Stimulated activated CD4-positive, alpha-beta T cell treated with anti-CD3 and anti-CD28 coated beads, Interleukin-15, amount 100 ng/mL, for 48 hours (primary cell): Measurements from ENCODE around the gene TAMALIN.

Experiments used
- DNase-seq, 2 donors: peaks; one replicate each; pipeline ENCODE4 v3.0.0-alpha.2; 2020; ENCODE audit warnings: low read depth in 2 of 2

The TAMALIN gene

GRCh38 chr12:51984657-51985056, 22.1 kb upstream of the TAMALIN start:
- DNase-seq: no peak

DNA sequence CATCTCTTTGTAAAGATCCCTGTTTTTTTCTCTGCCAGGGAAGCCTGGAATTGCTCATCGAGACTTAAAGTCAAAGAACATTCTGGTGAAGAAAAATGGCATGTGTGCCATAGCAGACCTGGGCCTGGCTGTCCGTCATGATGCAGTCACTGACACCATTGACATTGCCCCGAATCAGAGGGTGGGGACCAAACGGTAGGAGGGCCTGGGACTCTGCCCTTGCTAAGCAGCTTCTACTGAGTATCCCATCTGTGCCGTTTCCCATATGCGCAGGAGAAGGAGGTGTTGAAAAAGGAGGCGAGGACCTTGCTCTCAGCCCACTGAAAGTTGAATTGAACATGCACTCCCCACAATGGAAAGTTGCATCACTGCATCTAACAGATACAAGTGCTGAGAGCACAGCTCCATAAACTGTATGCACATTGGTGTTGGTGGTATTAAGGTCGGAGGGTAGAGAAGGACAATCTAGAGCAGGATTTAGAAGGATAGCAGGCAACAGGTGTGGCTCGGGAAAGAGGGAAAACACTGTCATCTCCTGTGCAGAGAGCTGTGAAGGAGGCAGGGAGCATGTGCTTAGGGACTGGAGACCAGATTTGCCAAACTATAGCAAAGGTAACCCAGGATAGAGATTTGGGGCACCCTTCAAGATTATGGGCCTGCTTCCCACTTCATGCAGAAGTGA, 21.5 kb upstream of the TAMALIN start:
- DNase-seq: no peak

- DNase-seq: no peak
These were observed 19.9 kb upstream of the TAMALIN start for GRCh38 chr12:51986834-51987233.

GRCh38 chr12:51992246-51992645, 14.5 kb upstream of the TAMALIN start:
- no peak for DNase-seq

- DNase-seq: no peak
These were observed 12.3 kb upstream of the TAMALIN start for GRCh38 chr12:51994539-51994820.

DNA sequence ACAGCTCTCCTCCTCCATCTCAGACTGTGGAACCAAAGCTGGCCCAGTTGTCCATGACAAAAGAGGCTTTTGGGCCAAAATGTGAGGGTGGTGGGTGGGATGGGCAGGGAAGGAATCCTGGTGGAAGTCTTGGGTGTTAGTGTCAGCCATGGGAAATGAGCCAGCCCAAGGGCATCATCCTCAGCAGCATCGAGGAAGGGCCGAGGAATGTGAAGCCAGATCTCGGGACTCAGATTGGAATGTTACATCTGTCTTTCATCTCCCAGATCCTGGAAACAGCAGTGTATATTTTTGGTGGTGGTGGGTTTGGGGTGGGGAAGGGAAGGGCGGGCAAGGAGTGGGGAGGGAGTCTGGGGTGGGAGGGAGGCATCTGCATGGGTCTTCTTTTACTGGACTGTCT, 11.8 kb upstream of the TAMALIN start:
- DNase-seq: no peak

GRCh38 chr12:51997136-51997535, 9.6 kb upstream of the TAMALIN start:
- no peak for DNase-seq

DNA sequence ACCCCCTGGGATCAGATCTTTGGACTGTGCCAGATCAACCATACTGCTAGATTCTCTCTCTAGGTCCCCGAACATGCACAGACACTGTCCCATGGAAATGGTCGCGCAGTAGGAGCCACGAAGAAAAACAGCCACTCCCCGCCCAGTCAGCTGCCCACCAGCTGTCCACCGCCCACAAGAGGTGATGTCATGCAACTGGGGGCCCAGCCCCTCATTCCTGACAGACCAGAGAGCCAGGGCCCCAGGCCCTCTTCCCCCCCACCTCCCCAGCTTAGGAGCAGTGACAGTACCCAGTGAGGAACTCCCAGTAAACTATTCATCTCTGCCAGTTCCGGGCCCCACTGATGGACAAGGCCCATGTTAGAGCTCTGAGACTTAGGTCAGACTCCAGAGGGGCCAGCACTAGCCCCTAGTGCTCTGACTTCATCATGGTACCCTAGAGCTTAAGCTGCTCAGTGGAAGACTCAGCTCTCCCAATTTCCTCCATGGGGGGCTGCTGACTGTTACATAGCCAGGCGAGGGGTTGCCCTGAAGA, 3.7 kb upstream of the TAMALIN start:
- no peak for DNase-seq

DNA sequence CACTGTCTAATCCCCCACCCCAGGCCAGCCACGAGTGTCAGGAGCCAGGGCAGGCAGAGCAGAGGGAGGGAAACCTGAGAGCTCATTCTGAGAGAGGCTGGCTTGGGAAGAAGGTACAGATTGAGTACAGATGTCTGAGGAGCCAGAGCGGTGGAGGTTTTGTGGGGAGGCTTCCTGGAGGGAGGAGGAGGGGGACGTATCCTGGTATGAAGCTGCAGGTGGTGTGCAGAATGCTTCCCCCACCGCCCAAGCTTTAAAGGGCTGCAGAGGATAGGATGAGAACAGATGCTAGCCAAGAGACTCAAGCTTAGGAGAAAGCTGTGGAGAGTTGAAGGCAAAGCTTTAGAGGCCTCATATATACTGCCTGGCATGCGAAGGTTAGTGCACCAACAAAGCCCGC, 3.2 kb upstream of the TAMALIN start:
- no peak for DNase-seq

GRCh38 chr12:52004042-52004648, 2.6 kb upstream of the TAMALIN start:
- DNase-seq: no peak

- no peak for DNase-seq
These were observed 1.4 kb upstream of the TAMALIN start for GRCh38 chr12:52005218-52005902.

GRCh38 chr12:52005903-52006703, 643 bp upstream of the TAMALIN start:
- no peak for DNase-seq

- DNase-seq: no peak
These were observed 594 bp downstream of the TAMALIN start for GRCh38 chr12:52007158-52007921.

DNA sequence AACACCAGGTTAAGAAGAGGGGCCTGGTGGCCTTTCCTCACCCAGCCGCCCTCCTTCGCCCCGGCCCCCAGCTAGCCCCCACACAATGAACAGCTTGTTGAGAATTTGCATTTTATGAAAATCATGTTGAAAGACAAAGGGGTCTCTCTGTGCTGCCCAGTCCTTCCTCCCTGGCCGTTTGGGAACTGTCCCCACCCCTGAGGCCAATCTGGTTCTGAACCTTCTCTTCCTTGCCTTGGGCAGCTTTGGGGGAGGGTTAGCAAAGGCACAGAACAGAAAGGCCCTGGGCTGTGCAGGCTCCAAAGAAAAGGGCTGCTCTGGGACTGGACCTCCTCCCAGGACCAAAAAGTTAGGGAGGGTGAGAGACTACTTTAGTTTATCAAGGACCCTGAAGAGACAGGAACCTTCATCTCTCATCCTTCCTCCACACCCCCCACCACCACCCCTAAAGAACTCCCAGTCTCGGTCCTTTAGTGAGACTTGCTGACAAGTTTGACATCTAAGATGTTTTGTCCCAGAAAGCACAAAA, 1.3 kb downstream of the TAMALIN start:
- DNase-seq: no peak

GRCh38 chr12:52009081-52009751, 2.5 kb downstream of the TAMALIN start:
- DNase-seq: no peak

DNA sequence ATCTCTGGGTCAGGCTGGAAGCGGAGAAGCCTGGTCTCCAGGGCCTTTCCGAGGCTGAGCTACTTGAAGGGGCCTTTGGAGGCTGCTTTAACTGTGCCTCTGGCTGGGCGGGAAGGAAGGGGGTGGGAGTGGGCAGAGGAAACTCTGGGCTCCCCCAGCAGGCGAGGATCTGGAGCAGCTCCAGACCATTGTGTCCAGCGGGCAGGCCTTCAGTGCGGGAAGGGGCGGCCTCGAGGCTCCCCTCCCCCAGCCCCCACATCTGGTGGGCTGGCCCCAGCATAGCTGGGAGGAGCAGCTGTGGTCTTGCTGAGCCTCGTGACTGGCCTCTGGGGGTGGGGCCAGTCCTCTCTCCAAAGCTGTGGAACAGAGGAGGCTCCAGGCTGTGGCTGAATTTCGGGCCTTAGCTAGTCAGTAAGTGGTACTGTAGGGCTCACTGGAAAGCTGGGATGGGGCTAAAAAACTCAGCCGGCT, 3.4 kb downstream of the TAMALIN start:
- no peak for DNase-seq

- DNase-seq: no peak
These were observed 4.2 kb downstream of the TAMALIN start for GRCh38 chr12:52010692-52011601.

GRCh38 chr12:52011602-52012214, 5.0 kb downstream of the TAMALIN start:
- no peak for DNase-seq
